A549 treated with Hydrocortisone at 1 μM for 4 hours (cell line): Measurements from ENCODE around the gene GNE. TPM values are rescaled to one million over a fixed set of nuclear protein-coding genes. Genes with fewer than 3 reads are reported as not detected.

ENCODE experiments used
- total RNA-seq: library from RNA; stranded (reverse); fragments of 200-300 nt; extraction: Qiagen RNA extraction; gene quantifications from 5 replicates; pipeline ENCODE4 v1.2.3, GENCODE V29; 2022

The GNE gene
- 11.6 to 17.7 TPM (median 14.6 TPM) in 5 replicates for total RNA-seq

DNA sequence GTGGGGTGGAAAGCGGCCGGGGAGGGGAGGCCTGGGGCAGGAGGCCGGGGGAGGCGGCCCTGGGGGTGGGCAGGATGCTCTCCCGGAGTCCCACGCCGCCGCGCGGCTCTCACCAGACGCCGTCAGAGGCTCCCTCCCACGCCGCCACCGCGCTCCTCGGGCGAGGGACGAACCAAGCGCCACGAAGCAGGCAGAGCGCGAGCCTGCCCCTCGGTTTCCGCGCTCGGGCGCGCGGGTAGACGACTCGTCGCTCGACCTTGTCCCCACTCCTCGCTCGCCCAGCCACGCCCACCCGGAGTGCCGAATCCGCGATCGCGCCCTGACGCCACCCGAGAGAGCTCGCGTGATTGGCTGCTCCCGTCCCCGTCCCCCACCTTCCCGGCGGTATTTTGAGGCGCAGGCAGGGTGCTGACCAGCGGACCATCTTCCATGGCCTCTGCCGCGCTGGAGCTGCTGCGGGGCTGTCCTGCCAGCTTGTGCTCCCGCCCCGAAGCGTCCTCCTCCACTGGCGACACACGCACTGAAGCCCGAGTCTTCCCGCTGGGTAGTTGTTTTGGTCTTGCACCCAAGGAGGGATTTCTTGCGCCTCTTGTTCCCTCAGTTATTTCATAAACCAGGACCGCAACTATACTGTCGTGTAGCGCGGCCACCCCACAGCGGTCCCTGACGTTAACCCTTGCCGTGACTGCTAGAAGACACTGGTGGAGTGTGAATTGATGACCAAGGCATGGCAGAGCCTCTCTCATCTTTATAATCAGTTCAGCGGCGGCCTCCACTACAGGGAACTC, at the start of gene GNE:
TSS of gene GNE (minus strand) at position 241 of the 788 bp plus-strand sequence. CDS start 9,093 bp downstream, outside the sequence.

GRCh38 chr9:36190388-36191289, 67.6 kb downstream of the GNE start, which contains the start of gene CLTA:
Gene CLTA (plus strand): TSS chr9:36190921. CDS start chr9:36191057, 136 bp downstream.

DNA sequence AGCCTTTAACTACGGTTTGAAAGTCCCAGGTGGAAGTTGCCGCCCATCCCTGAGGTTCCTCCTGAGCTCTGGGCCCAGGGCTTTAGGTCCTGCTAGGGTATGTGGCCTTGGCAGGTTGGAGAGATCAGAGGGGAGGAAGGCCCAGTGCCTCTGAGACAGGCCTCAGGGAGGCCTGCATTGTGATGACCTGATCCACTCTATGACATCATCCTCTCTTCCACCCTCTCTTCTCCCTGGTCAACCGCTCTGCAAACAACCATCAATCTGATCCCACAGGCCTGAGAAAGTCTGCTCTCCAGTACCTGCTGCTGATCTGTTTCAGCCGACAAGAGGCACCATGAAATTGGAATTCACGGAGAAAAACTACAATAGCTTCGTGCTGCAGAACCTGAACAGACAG, 89.1 kb downstream of the GNE start, which contains the start of gene CCIN:
TSS of gene CCIN (plus strand) at position 223 of the 400 bp plus-strand sequence. CDS start at position 338, 115 bp downstream.

Other genes starting within 250 kb of the GNE start
- gene RECK, start 221.5 kb downstream of the GNE start, total RNA-seq = 5.5 to 6.3 TPM (median 6.0 TPM) in 5 replicates
- 7.7 to 9.4 TPM (median 9.1 TPM) in 5 replicates for gene GLIPR2, start 121.7 kb downstream of the GNE start, total RNA-seq
- 0.06 TPM in 1 of 5 replicates, not detected in the others for gene CCIN, start 89.1 kb downstream of the GNE start, total RNA-seq
- 277 to 408 TPM (median 373 TPM) in 5 replicates for gene CLTA, start 67.5 kb downstream of the GNE start, total RNA-seq
- gene RNF38, start 141.8 kb upstream of the GNE start, total RNA-seq = 6.5 to 10.0 TPM (median 8.7 TPM) in 5 replicates